Endothelial cell of umbilical vein (primary cell): Measurements from ENCODE around the gene ZDHHC20.

Source experiments
- EZH2 ChIP-seq: IDR thresholded peaks from 2 replicates; pipeline ENCODE4 v1.6.1; 2012; ENCODE audit warnings: borderline replicate concordance, low read depth, mild to moderate bottlenecking, moderate library complexity, low read length, inconsistent platforms; ENCODE audit not compliant: severe bottlenecking
- FOS ChIP-seq: IDR thresholded peaks from 2 replicates; pipeline ENCODE4 v1.6.1; 2011; ENCODE audit warnings: mild to moderate bottlenecking, low read length, moderate library complexity, borderline replicate concordance; ENCODE audit not compliant: insufficient read depth
- GATA2 ChIP-seq: IDR thresholded peaks from 2 replicates; pipeline ENCODE4 v1.7.0; 2011; ENCODE audit warnings: low read depth, mild to moderate bottlenecking, moderate library complexity, mixed read lengths, low read length; ENCODE audit not compliant: insufficient read length, insufficient read depth
- JUN ChIP-seq: IDR thresholded peaks from 2 replicates; pipeline ENCODE4 v1.6.1; 2011; ENCODE audit warnings: borderline replicate concordance, low read depth; ENCODE audit not compliant: insufficient read length, insufficient read depth
- MYC ChIP-seq: IDR thresholded peaks from one replicate; pipeline ENCODE4 v1.6.1; 2011; ENCODE audit warnings: mild to moderate bottlenecking, low read depth, low read length
- POLR2A ChIP-seq: IDR thresholded peaks from 2 replicates; pipeline ENCODE4 v1.6.1; 2012; ENCODE audit warnings: low read depth, mild to moderate bottlenecking, control low read depth, low read length
- POLR2AphosphoS5 ChIP-seq: IDR thresholded peaks from 2 replicates; pipeline ENCODE4 v1.6.1; 2012; ENCODE audit warnings: low read depth, mild to moderate bottlenecking, control low read depth, low read length, moderate library complexity; ENCODE audit not compliant: insufficient read depth
- TF ChIP-seq, protein P1 (sequence below), 2 donors: IDR thresholded peaks; 1 replicate in 1 of 2; 2 replicates in 1 of 2; pipeline ENCODE4 v1.5.1; 2011; ENCODE audit warnings: low read length in 2 of 2, mild to moderate bottlenecking in 2 of 2, moderate library complexity in 2 of 2, control low read depth in 1 of 2, inconsistent platforms in 1 of 2, low read depth in 1 of 2; ENCODE audit not compliant: insufficient read depth in 1 of 2; ENCODE audit errors: extremely low read depth in 1 of 2
- TF ChIP-seq, protein P2 (sequence below): IDR thresholded peaks from 2 replicates; pipeline ENCODE4 v1.6.1; 2011; ENCODE audit not compliant: insufficient read depth, insufficient read length

DNA sequence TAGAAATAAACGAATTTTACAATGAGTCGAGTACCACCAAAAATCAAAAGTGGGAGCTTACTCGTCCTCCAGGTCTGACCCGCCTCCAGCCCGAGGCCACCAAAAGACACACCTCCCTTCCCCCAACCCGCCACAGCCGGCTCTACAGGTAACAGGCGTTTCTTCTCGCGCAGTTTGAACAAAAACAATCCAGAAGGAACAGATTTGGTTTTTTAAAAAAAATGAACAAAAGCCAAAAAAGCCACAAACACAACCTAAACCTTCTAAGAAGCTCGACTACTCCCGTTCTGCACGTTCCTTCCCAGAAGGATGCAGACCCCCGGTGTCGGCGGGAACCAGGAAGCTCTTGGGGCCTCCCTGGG lies 671 bp downstream of the ZDHHC20 start:
- TF ChIP-seq, protein P1, sequence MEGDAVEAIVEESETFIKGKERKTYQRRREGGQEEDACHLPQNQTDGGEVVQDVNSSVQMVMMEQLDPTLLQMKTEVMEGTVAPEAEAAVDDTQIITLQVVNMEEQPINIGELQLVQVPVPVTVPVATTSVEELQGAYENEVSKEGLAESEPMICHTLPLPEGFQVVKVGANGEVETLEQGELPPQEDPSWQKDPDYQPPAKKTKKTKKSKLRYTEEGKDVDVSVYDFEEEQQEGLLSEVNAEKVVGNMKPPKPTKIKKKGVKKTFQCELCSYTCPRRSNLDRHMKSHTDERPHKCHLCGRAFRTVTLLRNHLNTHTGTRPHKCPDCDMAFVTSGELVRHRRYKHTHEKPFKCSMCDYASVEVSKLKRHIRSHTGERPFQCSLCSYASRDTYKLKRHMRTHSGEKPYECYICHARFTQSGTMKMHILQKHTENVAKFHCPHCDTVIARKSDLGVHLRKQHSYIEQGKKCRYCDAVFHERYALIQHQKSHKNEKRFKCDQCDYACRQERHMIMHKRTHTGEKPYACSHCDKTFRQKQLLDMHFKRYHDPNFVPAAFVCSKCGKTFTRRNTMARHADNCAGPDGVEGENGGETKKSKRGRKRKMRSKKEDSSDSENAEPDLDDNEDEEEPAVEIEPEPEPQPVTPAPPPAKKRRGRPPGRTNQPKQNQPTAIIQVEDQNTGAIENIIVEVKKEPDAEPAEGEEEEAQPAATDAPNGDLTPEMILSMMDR (IDR thresholded peaks at IDR 0.05; ENCODE audit: extremely low read depth in 1 of 2, insufficient read depth in 1 of 2, low read depth in 1 of 2, low read length in 2 of 2) = no peak
- TF ChIP-seq POLR2AphosphoS5 (no peak), EZH2 (no peak), POLR2A (no peak), MYC (no peak), FOS (no peak), JUN (no peak), GATA2 (no peak)
- TF ChIP-seq, protein P2, sequence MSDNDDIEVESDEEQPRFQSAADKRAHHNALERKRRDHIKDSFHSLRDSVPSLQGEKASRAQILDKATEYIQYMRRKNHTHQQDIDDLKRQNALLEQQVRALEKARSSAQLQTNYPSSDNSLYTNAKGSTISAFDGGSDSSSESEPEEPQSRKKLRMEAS = no peak
